K562 (cell line): Measurements from ENCODE around the gene MEIS2. TPM values are rescaled to one million over a fixed set of nuclear protein-coding genes. Genes with fewer than 3 reads are reported as not detected.

Experiments used
- ATAC-seq: fragments of 200-7000 bp; cut with Tn5 transposase; 3 replicates; pipeline ENCODE4 v1.9.1; 2020; ENCODE audit warnings: moderate library complexity
- BruUV-seq: library from RNA; stranded (reverse); fragments of 400-500 nt; replicated peaks from 2 replicates; lab custom pipeline; 2021; lab: Mats Ljungman, UMichigan
- CTCF ChIA-PET: fragments of 300-600 bp; formaldehyde crosslinking; extraction: SDS; loops from one replicate; lab custom pipeline; 2021; ENCODE audit warnings: low intra/inter-chr PET ratio; lab: Yijun Ruan, JAX
- POLR2A ChIA-PET: fragments of 300-600, 350-650 bp; sonication (Branson Sonifier 250); formaldehyde crosslinking; extraction: SDS; loops from one replicate; lab custom pipeline; 2021; ENCODE audit warnings: antibody characterized with exemption, inconsistent platforms; lab: Yijun Ruan, JAX
- DNase-seq, 4 experiments: peaks; one replicate each; pipeline versions ENCODE4 v3.0.0 to v3.0.0-alpha.2; 2011 to 2018; ENCODE audit warnings: low spot score in 3 of 4, mixed read lengths in 3 of 4; ENCODE audit errors: extremely low read depth in 1 of 4
- FAIRE-seq: peaks from 2 replicates; lab custom pipeline; 2011; peaks lifted over from hg19 to GRCh38; lab: Jason Lieb, UNC
- H2AFZ ChIP-seq: 2 replicates; pipeline ENCODE4 v1.6.0; 2011; ENCODE audit warnings: low read depth, low read length, control low read depth, inconsistent platforms
- H3K27ac ChIP-seq: fragments of 200-600 bp; 3 replicates; pipeline ENCODE4 v1.8.0; 2011; ENCODE audit warnings: low read depth, mild to moderate bottlenecking, control low read depth, inconsistent platforms, low read length, moderate library complexity, mixed read lengths; ENCODE audit errors: extremely low read depth
- H3K27me3 ChIP-seq, 2 experiments: fragments of 300-600 bp in 1 of 2; 2 replicates in 1 of 2; 3 replicates in 1 of 2; pipeline versions ENCODE4 v1.6.0 to v1.8.0; 2011; ENCODE audit warnings: inconsistent platforms in 2 of 2, low read length in 2 of 2, mild to moderate bottlenecking in 1 of 2, mixed read lengths in 1 of 2, moderate library complexity in 1 of 2; ENCODE audit not compliant: control insufficient read depth in 2 of 2, insufficient read depth in 2 of 2
- H3K36me3 ChIP-seq: fragments of 300-600 bp; 3 replicates; pipeline ENCODE4 v1.8.0; 2011; ENCODE audit warnings: mild to moderate bottlenecking, low read length, inconsistent platforms; ENCODE audit not compliant: control insufficient read depth, insufficient read depth
- H3K4me1 ChIP-seq, 2 experiments: fragments of 200-600 bp in 1 of 2; replicated peaks in 1 of 2; 2 replicates in 1 of 2; 3 replicates in 1 of 2; pipeline versions ENCODE4 v1.5.1 to v1.8.0; 2011; ENCODE audit warnings: inconsistent platforms in 2 of 2, low read length in 2 of 2, mild to moderate bottlenecking in 1 of 2, mixed read lengths in 1 of 2, moderate library complexity in 1 of 2; ENCODE audit not compliant: control insufficient read depth in 2 of 2, insufficient read depth in 2 of 2
- H3K4me2 ChIP-seq: 2 replicates; pipeline ENCODE4 v1.6.1; 2011; ENCODE audit warnings: low read length, control low read depth, inconsistent platforms, mixed read lengths; ENCODE audit not compliant: insufficient read depth
- H3K4me3 ChIP-seq: fragments of 200-600 bp; sonication (generic), shearing (Covaris generic); 2 replicates; pipeline ENCODE4 v1.5.1; 2016; ENCODE audit warnings: control low read depth, inconsistent platforms
- H3K79me2 ChIP-seq: fragments of 200-600 bp; 3 replicates; pipeline ENCODE4 v1.8.0; 2011; ENCODE audit warnings: low read length, inconsistent platforms; ENCODE audit not compliant: control insufficient read depth, insufficient read depth
- H3K9ac ChIP-seq, 2 experiments: 2 replicates each; pipeline versions ENCODE4 v1.6.0 to v1.6.1; 2011; ENCODE audit warnings: low read depth in 2 of 2, low read length in 2 of 2, control low read depth in 1 of 2, inconsistent platforms in 1 of 2, mild to moderate bottlenecking in 1 of 2, mixed read lengths in 1 of 2; ENCODE audit not compliant: insufficient read depth in 1 of 2
- H3K9me1 ChIP-seq: one replicate; pipeline ENCODE4 v1.6.0; 2011; ENCODE audit warnings: inconsistent platforms, mild to moderate bottlenecking, low read length, moderate library complexity; ENCODE audit not compliant: control insufficient read depth, insufficient read depth
- H3K9me3 ChIP-seq: replicated peaks from 2 replicates; pipeline ENCODE4 v1.5.1; 2011; ENCODE audit warnings: low read depth, low read length, inconsistent platforms; ENCODE audit not compliant: control insufficient read depth, insufficient read depth
- H4K20me1 ChIP-seq: replicated peaks from 2 replicates; pipeline ENCODE4 v1.6.1; 2011; ENCODE audit warnings: low read length, inconsistent platforms, mixed read lengths; ENCODE audit not compliant: control insufficient read depth, insufficient read depth
- KHSRP ChIP-seq: fragments of 450-650 bp; IDR thresholded peaks from 2 replicates; pipeline ENCODE4 v1.6.1; 2017
- RUNX1 ChIP-seq: sonication (generic); IDR thresholded peaks from 2 replicates; pipeline ENCODE4 v1.6.1; 2016; ENCODE audit warnings: antibody characterized with exemption, low read depth
- STAT5B ChIP-seq: fragments of 250-450 bp; sonication (Bioruptor Pico); IDR thresholded peaks from 2 replicates; pipeline ENCODE4 v1.8.0; 2021; ENCODE audit warnings: mild to moderate bottlenecking, inconsistent platforms
- ZC3H11A ChIP-seq: IDR thresholded peaks from 2 replicates; pipeline ENCODE4 v1.6.1; 2012; ENCODE audit warnings: low read depth, low read length, improper control_type of control experiment
- ZFX ChIP-seq: sonication (generic); formaldehyde crosslinking; IDR thresholded peaks from 2 replicates; pipeline ENCODE4 v1.8.0; 2022; ENCODE audit warnings: mild to moderate bottlenecking, missing genetic modification reagents, moderate library complexity
- ZNF280A ChIP-seq: fragments of 450-650 bp; IDR thresholded peaks from 2 replicates; pipeline ENCODE4 v1.6.1; 2018; ENCODE audit warnings: mild to moderate bottlenecking, low read depth; ENCODE audit not compliant: partially characterized antibody
- WGBS: fragments of 100-300 bp; shearing (Covaris generic); methylation state at CpG from one replicate; pipeline ENCODE4 v1.1.6; 2016; ENCODE audit warnings: low coverage, mixed read lengths; ENCODE audit not compliant: insufficient coverage; ENCODE audit errors: missing lambda C conversion rate; 5-methylcytosine and 5-hydroxymethylcytosine counted together
- in situ Hi-C: fragments of 300-500 bp; cut with MboI; formaldehyde crosslinking; loops from 4 replicates; pipeline ENCODE4 v1.15.0; 2018; ENCODE audit warnings: inconsistent platforms, mixed read lengths
- intact Hi-C: fragments of 100-400 bp; cut with micrococcal nuclease; formaldehyde crosslinking; loops from 2 replicates; pipeline ENCODE4 v1.14.2; 2022
- polyA plus RNA-seq, 8 experiments: library from polyadenylated mRNA; depleted of rRNA in 4 of 8; stranded (reverse) in 5 of 8; unstranded in 3 of 8; fragments of >200 nt; fragmentation: Nextera tagmentation in 2 of 8; fragmentation: Illumina TruSeq in 1 of 8; extraction: Ambion mirVana in 2 of 8; extraction: Trizol in 1 of 8; gene quantifications; 2 replicates each; pipeline versions ENCODE4 v1.2.1 to v1.2.3, GENCODE V29; 2011 to 2014; ENCODE audit warnings: inconsistent platforms in 1 of 8, missing spikeins in 1 of 8
- total RNA-seq, 7 experiments: library from RNA; depleted of rRNA in 6 of 7; stranded (reverse); fragments of >200 nt in 6 of 7; fragmentation: Illumina TruSeq in 2 of 7; extraction: Trizol in 2 of 7; gene quantifications; 2 replicates each; pipeline versions ENCODE4 v1.2.1 to v1.2.3, GENCODE V29; 2011 to 2021; ENCODE audit warnings: low replicate concordance in 1 of 7

The MEIS2 gene
- total and polyA plus RNA-seq, 9 of the 15 experiments (the other 6 are each of a cell fraction or from before 2014, with no cell fraction given), result 7.5 to 64.2 (median 22.3) TPM

GRCh38 chr15:36961956-36962355, 138.4 kb downstream of the MEIS2 start:
- Histone ChIP-seq H3K27me3 (no peaks in the 10 kb centered on the region), H3K4me2 (no peak overlapping the region), H3K4me3 (no peak overlapping the region), H3K27ac (no peak overlapping the region), H3K9me3 (no peaks in the 10 kb centered on the region), H2AFZ (no peak overlapping the region), H3K36me3 (no peaks in the 10 kb centered on the region), H3K9me1 (no peaks in the 10 kb centered on the region), H3K79me2 (no peaks in the 10 kb centered on the region), H3K9ac (no peak overlapping the region), H3K4me1 (peaks cover 0 to 9% of the 10 kb centered on the region in 2 experiments; a peak in 2 of 5 replicates), H4K20me1 (no peaks in the 10 kb centered on the region)
- ChIA-PET CTCF (no interaction called here), POLR2A (no interaction called here)
- intact Hi-C loops (no loop called here), in situ Hi-C loops (no loop called here)
- ATAC-seq, result no peak
- TF ChIP-seq ZNF280A, result no peak
- no peak for TF ChIP-seq RUNX1
- TF ChIP-seq KHSRP, result no peak
- no peak for TF ChIP-seq ZFX (CRISPR knock-in tag)
- TF ChIP-seq ZC3H11A, result no peak
- TF ChIP-seq STAT5B (CRISPR knock-in tag), result no peak
- FAIRE-seq, result no peak
- no peak for DNase-seq
- BruUV-seq, result no TSS peak
- 100% methylated on average over 1 of the region's 1 CpG for WGBS
